Putamen (tissue), 1 donor: ENCODE measurements around the gene LINGO3.
"Not testable (repeated sequence)": the region's sequence is repeated elsewhere in the genome, so short reads cannot be mapped to it uniquely, and the experiment has no call there.

Source experiments
- DNase-seq: peaks from one replicate; pipeline ENCODE4 v3.0.0-alpha.2; 2016; ENCODE audit warnings: low spot score

Gene LINGO3

DNA sequence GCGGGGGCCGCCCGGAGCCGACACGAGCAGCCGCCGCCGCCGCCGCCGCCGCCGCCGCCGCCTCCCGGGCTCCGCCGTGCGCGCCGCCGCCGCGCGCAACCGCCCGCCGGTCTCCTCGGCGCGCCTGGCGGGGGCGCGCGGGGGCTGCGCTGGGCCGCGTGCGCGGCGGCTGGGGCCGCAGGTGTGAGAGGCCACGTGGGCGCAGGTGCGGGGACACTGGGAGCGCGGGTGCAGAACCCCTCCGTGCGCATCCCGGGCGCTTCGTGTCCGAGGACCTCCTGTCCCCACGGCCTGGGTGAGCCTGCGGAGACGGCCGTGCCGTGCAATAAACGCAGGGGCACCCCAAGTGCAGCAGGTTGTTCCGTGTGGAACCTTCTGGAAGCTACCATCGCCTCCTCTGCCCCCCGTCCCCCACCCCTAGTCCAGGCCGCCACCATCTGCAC, at the start of gene LINGO3:
LINGO3 (minus strand) TSS at position 41 of the 443 bp plus-strand sequence. CDS start 16,378 bp downstream, outside the sequence.
- no peak for DNase-seq

GRCh38 chr19:2356036-2356646, 48.2 kb upstream of the LINGO3 start:
- no peak for DNase-seq

GRCh38 chr19:2355168-2356035, 47.4 kb upstream of the LINGO3 start:
- no peak for DNase-seq

- no peak for DNase-seq
These were observed 46.7 kb upstream of the LINGO3 start for GRCh38 chr19:2354670-2355069.

GRCh38 chr19:2353887-2354592, 46.1 kb upstream of the LINGO3 start:
- no peak for DNase-seq

DNA sequence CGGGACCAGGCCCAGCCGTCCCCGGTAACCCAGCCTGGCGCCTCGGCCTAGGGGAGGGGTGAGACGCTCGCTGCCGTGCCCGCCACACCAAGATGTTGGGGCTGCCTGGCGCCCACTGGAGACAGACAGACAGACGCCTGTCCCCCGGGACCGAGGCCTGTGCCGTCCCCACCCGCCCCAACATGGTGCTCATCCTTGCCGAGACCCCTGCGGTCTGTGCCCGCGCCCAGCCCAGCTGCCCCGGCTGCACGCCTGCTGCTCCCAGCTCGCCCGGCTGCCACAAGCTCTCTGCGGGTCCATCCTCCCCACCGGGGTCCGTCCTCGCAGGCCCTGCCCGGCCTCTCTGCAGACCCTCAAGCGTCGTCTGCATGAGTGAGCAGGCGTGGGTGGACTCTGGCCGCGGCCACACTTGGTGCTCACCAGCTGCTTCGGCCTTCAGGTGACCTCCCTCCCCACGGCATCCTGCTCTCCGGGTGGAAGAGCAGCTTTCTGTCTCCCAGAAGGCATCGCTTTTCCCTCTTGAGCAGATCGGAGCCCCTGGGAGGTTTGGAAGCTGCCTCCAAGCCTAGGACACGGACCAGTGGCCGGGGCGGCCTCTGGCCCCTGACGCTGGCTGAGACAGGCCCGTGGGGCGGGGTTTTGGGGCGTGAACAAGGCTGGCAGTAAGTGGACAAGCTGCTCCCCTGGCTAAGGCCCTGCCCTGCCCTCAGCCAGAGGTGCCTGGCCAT, 45.4 kb upstream of the LINGO3 start:
- no peak for DNase-seq

GRCh38 chr19:2352121-2352520, 44.2 kb upstream of the LINGO3 start:
- DNase-seq: no peak

DNA sequence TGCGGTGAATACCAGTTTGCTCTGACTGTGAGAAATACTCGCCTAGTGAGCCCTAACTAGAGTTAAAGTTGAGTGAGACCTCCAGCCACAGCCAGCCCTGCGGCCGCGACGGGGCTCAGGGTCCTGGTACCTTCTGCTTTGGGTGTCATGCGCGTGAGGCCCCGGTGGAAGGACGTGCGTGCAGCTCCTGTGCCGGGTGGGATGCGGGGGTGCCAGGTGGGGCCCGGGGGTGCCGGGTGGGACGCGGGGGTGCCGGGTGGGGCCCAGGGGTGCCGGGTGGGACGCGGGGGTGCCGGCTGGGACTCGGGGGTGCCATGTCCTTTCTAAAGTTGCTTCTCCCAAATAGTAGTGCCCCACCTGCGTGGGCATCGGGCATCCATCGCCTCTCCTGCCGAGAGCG, 43.6 kb upstream of the LINGO3 start:
- no peak for DNase-seq

GRCh38 chr19:2350656-2351055, 42.7 kb upstream of the LINGO3 start:
- no peak for DNase-seq

DNA sequence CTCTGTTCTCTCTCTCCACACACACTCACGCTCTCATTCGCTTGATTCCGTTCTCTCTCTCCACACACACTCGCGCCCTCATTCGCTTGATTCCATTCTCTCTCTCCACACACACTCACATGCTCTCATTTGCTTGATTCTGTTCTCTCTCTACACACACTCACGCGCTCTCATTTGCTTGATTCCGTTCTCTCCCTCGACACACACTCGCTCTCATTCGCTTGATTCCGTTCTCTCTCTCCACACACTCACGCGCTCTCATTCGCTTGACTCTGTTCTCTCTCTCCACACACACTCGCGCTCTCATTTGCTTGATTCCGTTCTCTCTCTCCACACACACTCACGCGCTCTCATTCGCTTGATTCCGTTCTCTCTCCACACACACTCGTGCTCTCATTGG, 41.9 kb upstream of the LINGO3 start:
- not testable (repeated sequence) for DNase-seq

GRCh38 chr19:2345794-2346663, 38.1 kb upstream of the LINGO3 start:
- DNase-seq: no peak

GRCh38 chr19:2345076-2345475, 37.1 kb upstream of the LINGO3 start:
- DNase-seq: no peak

GRCh38 chr19:2344381-2344870, 36.5 kb upstream of the LINGO3 start:
- DNase-seq: no peak

- DNase-seq: no peak
These were observed 35.5 kb upstream of the LINGO3 start for GRCh38 chr19:2343289-2343982.

DNA sequence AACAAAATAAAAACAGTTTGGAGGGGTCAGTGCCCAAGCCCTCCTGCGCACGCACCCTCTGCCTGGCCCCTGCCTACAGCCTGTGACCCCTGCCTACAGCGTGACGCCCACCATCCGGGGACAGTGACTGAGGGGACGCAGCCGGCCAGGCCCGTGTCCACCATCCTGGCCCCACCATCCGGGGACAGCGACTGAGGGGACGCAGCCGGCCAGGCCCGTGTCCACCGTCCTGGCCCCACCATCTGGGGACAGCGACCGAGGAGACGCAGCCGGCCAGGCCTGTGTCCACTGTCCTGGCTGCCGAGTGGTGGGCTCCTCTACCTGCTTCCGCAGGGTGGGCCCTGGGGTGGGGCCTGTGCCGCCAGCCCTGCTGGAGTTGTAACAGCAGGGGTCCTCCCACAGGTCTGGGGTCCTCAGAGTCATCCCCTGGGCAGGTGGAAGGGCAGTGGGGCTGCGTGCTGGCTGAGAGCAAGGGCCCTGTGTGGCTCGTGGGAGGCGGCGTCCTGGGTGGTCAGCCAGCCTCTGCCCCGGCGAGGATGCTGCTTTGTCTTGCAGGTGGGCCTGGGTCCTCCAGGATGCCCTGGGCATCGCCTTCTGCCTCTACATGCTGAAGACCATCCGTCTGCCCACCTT, 34.8 kb upstream of the LINGO3 start:
- no peak for DNase-seq

DNA sequence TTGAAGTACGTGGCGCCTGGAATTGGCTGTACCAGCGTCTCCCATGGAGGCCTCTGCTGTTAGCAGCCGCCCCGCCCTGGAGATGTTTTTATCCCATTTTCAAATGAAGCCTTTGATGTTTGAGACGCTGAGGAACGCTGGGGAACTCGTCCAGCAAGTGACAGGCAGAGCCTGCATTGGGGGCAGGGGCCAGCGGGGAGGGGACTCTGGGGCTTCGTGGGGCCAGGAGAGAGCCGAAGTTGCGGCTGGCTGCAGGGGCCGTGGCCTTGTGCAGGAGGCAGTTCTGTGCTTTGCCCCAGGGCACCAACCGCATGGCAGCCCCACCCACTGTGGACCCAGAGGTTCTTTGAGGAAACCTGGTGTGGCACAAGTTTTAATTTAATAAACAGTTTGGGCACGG, 34.0 kb upstream of the LINGO3 start:
- no peak for DNase-seq

GRCh38 chr19:2341244-2341751, 33.3 kb upstream of the LINGO3 start:
- no peak for DNase-seq

GRCh38 chr19:2340496-2341243, 32.7 kb upstream of the LINGO3 start:
- no peak for DNase-seq
